HG03097 (cell line): ENCODE results near the gene CDC123.
"Not testable (repeated sequence)": the region's sequence is repeated elsewhere in the genome, so short reads cannot be mapped to it uniquely, and the experiment has no call there.

Experiments used
- ATAC-seq: cut with Tn5 transposase; IDR thresholded peaks from one replicate; pipeline ENCODE4 v1.9.1; 2021; ENCODE audit not compliant: unreplicated experiment, low FRiP score

CDC123 gene

GRCh38 chr10:12189426-12189825 is 6.6 kb upstream of the CDC123 start:
- ATAC-seq, result no peak

DNA sequence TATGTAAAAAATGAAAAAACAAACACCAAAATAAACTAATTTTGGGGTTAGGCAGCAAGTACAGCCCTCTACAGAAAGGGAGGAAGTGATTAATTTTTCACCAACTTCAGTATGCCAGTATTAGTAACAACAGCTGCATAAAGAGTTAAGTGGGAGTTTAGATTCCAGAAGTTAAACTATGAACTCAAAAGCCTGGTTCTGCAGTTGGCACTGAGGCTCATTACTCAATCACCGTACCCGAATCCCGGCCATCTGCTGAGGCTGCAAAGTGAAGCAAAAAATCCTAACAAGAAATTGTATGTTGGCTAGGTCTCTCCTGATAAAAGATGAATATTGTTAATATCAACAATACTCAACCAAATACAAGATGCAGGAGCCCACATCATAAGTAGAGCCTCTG is 4.3 kb upstream of the CDC123 start:
- ATAC-seq, result no peak

- no peak for ATAC-seq
These were observed 2.8 kb upstream of the CDC123 start for GRCh38 chr10:12193193-12193592.

DNA sequence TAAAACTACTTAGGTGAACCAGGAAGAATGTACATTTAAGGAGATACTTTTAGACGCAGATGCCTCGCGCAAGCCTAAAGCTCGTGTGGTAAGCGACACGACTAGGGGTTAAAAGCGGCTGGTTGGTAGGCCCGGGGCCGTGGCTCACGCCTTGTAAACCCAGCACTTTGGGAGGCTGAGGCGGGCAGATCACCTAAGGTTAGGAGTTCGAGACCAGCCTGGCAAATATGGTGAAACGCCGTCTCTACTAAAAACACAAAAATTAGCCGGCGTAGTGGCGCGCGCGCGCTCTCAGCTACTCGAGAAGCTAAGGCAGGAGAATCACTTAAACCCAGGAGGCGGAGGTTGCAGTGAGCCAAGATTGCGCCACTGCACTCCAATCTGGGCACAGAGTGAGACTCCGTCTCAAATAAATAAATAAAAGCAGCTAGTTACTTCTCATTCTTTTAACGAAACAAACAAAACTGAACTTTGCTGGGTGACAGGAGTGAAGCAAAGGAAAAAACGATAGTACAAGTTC is 1.2 kb upstream of the CDC123 start:
- no peak for ATAC-seq

DNA sequence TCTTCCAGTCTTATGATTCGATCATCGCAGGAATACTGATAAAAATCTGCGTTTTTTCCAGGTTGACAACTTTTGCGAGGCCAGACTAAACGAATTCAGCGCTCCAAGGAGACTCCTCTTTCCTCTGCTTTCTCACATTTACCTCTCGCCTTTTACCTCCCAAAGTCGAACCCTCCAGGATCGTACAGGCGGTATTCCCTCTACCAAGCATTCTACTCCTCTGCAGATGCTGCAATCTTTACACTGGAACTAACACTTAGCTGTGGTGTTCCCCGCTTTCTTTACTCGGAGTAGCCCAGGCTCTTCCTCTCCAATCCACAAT is 746 bp upstream of the CDC123 start:
- no peak for ATAC-seq

DNA sequence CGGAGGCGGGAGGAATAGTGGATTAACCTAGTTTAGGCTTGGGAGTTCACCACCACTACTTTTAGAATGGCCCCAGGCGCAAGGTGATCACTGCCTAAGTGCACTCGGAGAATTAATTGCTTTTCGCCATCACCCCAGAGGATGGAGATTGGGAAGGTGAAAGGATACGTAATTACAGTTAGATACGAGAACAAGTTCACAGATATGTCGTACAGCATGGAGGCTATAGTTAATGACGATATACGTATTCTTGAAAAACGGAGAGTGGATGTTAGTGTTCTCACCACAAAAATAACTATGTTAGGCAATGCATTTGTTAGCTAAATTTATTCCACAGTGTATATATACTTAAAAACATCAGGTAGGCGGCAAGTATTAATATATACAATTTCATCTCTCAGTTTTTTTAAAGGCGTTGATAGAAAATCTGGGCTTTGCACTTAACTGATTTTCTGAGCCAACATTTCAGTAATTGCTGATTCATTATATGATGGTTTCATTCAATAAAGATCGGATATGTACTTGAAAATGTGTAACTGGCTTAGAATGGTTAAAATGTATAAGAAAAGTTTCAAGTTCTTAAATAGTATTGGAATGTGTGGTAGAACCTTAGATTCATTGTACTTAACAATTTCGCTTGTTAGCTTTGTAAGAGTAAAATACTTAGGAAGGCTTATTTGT is 683 bp downstream of the CDC123 start:
- peak; percentile 8 for ATAC-seq

DNA sequence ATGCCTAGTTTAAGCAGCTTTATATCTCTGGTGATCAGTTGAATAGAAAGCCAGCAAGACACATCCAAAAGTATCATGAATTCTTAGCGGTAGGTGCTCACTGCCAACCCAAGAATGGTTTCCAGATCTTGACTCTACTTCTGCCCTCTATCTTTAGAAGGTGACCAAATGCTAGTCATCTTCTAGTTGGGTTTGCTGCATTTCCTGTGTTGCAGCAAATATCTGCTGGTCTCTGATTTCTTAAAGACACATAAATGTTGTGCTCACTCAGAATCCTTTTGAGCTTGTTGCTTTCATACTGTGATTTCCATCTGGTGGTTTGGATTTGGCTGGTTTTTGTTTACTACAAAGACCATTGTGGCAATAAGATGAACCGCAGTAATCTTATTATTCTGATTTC is 2.2 kb downstream of the CDC123 start:
- ATAC-seq, result no peak

DNA sequence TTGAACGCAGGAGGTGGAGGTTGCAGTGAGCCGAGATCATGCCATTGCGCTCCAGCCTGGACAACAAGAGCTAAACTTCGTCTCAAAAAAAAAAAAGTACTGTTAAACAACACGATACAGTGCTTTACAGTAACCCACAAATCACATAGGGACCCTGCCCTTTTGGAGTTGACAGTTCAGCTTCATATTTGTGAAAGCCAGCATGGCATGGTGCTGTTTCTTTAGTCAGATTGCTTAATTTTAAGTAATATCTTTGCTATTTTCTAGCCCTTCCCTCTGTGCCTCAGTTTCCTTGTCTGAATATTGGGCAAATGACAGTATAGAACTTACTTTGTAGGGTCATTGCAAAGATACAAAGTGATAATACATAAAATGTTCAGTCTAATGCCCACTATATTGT is 4.9 kb downstream of the CDC123 start:
- ATAC-seq, result no peak

- no peak for ATAC-seq
These were observed 5.6 kb downstream of the CDC123 start for GRCh38 chr10:12201543-12201942.

GRCh38 chr10:12202226-12202625 is 6.2 kb downstream of the CDC123 start:
- ATAC-seq, result no peak

GRCh38 chr10:12205082-12205481 is 9.1 kb downstream of the CDC123 start:
- ATAC-seq, result no peak

GRCh38 chr10:12207114-12207513 is 11.1 kb downstream of the CDC123 start:
- no peak for ATAC-seq

DNA sequence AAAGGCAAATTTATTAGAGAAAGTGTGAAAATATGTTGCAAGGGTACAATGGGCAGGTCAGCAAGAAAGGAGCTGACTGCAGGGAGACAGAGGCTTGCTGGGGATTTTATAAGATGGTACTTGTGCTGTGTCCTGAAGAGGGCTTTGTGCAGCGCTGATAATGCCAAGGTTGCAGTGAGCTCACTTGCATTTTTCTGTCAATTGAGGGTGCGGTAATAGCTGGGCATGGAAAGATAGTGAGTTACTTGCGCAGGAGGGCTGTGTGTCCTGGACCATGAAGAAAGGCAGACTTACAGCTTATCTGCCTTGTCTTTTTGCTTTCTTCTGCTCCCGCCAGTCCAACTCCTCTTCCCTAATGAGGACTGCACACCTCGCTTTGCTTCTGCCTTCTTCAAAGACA is 12.5 kb downstream of the CDC123 start:
- ATAC-seq, result no peak

DNA sequence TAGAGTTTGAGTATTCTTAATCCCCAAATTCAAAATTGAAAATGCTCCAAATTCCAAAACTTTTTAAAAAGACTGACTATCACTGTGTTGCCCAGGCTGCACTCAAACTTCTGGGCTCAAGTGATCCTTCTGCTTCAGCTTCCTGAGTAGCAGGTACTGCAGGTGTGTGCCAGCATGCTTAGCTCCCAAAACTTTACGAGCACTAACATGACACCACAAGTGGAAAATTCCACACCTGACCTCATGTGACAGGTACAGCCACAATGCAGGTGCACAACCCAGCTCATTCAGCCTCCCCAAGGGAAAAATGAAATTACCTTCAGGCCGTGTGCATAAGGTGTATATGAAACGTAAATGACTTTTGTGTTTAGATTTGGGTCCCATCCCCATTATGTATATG is 16.5 kb downstream of the CDC123 start:
- ATAC-seq, result no peak

GRCh38 chr10:12213621-12214020 is 17.6 kb downstream of the CDC123 start:
- no peak for ATAC-seq

DNA sequence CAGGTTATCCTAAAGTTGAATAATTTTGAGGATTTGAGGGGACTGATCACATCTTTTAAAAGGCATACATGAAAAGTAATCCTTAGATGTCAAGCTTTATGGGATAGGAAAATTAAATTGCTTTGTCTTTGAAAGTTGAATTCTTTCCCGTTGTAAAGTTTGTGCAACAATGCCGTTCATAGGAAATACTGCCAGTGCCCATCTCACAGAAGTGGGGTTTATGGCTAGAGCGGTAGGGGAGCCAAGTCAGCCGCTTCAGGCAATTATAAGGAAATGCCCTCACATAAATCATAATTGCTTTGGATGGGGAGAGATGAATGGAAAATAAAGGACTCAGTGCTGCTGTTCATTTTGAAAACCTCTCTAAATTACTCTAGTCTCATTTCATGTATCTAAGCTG is 18.1 kb downstream of the CDC123 start:
- no peak for ATAC-seq

GRCh38 chr10:12214763-12215218 is 18.8 kb downstream of the CDC123 start:
- ATAC-seq, result no peak

DNA sequence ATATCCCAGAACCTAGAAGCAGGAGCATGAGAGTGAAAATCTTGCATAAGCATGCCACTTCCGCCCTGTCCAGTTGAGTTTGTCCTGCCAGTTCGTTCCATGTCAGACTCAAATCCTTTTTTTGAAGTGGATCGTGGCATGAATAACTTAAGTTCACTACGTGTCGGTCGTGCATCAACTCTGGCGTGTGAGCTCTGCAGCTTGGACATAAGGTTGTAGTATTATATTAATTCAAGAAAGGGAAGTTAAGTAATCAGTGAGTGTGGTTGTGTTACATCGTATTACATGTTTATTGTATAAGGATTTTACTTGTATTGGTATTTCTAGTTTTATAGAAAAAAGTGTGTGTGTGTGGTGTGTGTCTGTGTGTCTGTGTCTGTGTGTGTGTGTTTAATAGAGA is 23.0 kb downstream of the CDC123 start:
- ATAC-seq, result no peak

DNA sequence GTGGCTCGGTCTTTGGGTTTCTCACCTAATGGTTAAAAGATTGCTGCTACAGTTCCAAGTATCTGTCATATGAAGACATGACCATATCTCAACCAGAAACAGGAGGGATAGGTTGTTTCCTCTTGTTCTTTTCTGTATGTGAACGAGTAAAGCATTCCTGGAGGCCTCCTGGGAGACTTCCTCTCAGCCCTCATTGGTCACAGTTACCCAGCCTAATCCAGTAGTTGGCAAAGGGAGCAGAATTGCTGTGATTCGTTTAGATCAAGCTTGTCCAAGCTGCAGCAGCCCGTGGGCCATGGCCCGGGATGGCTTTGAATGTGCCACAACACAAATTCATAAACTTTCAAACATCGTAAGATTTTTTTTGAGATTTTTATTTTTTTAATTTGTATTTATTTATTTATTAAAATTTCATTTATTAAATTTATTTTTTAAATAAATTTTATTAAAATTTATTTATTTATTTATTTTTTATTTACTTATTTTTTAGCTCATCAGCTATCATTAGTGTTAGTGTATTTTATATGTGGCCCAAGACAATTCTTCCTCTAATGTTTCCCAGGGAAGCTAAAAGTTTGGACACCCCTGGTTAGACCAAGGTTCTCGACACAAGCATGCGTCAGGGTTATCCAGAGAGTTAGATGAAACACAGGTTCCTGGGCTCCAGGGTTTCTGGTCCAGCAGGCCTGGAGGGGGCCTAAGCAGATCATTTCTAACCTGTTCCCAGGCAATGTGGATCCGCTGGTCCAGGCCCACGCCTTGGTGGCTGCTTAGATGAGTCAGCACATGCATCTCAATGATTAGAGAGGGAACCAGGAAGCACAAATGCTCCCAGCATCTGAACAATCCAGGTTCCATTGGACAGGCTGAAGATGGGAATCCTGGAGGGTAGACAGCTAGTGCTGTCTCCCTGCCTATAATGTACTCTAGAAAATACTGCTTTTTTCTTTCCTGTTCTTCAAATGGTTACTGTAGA is 25.6 kb downstream of the CDC123 start:
- no peak for ATAC-seq

- ATAC-seq, result no peak
These were observed 29.5 kb downstream of the CDC123 start for GRCh38 chr10:12225444-12225843.

- not testable (repeated sequence) for ATAC-seq
These were observed 30.4 kb downstream of the CDC123 start for GRCh38 chr10:12226438-12226837.

DNA sequence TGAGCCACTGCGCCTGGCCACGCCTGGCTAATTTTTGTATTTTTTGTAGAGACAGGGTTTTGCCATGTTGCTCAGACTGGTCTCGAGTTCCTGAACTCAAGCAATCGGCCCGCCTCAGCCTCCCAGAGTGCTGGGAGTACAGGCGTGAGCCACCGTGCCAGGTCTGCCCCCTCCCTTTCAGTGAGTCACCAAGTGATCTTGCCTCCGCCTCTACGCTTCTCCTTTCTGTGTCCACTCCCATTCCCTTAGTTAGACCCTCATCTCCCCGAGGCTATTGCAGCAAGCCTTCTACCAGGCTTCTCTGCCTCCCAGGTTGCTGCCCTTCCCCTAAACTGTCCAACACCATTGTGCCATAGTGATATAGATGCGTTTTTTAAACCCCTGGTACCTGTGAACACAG is 32.9 kb downstream of the CDC123 start:
- no peak for ATAC-seq
